A549 (cell line): Measurements from ENCODE around the gene RAD51B.

Experiments used
- CEBPB ChIP-seq, 2 experiments: fragments of >200 bp in 1 of 2; sonication (Bioruptor Twin) in 1 of 2; formaldehyde crosslinking in 1 of 2; IDR thresholded peaks; 2 replicates each; pipeline ENCODE4 v1.6.1; 2012 to 2016
- EHF ChIP-seq: fragments of 250-450 bp; sonication (Bioruptor Pico); IDR thresholded peaks from 2 replicates; pipeline ENCODE4 v1.5.0; 2020; ENCODE audit warnings: mild to moderate bottlenecking
- EP300 ChIP-seq, 2 experiments: fragments of >200 bp; sonication (Bioruptor Twin); formaldehyde crosslinking; IDR thresholded peaks; 2 replicates in 1 of 2; 3 replicates in 1 of 2; pipeline ENCODE4 v1.6.1; 2016 to 2017
- MYC ChIP-seq: IDR thresholded peaks from 2 replicates; pipeline ENCODE4 v1.6.1; 2012; ENCODE audit warnings: mild to moderate bottlenecking, inconsistent platforms, low read length, improper control_type of control experiment, borderline replicate concordance
- NR3C1 ChIP-seq: fragments of >200 bp; sonication (Bioruptor Twin); formaldehyde crosslinking; IDR thresholded peaks from 3 replicates; pipeline ENCODE4 v1.6.1; 2017
- POLR2AphosphoS2 ChIP-seq: conservative IDR thresholded peaks from 2 replicates; pipeline ENCODE4 v1.6.1; 2012; ENCODE audit warnings: low read length, improper control_type of control experiment, inconsistent platforms
- RAD21 ChIP-seq, 2 experiments: fragments of >200 bp in 1 of 2; sonication (Bioruptor Twin) in 1 of 2; formaldehyde crosslinking in 1 of 2; IDR thresholded peaks in 1 of 2; conservative IDR thresholded peaks in 1 of 2; 2 replicates in 1 of 2; 3 replicates in 1 of 2; pipeline ENCODE4 v1.6.1; 2012 to 2018; ENCODE audit warnings: inconsistent platforms in 1 of 2
- RNF2 ChIP-seq: fragments of 200-600 bp; sonication (generic); IDR thresholded peaks from 2 replicates; pipeline ENCODE4 v1.6.1; 2016; ENCODE audit warnings: low read depth, mild to moderate bottlenecking, antibody characterized with exemption, moderate library complexity, borderline replicate concordance
- ZC3H11A ChIP-seq: fragments of 450-650 bp; IDR thresholded peaks from 2 replicates; pipeline ENCODE4 v1.6.1; 2014; ENCODE audit warnings: antibody characterized with exemption, mild to moderate bottlenecking
- TF ChIP-seq, protein P1 (sequence below): fragments of >200 bp; sonication (Bioruptor Twin); formaldehyde crosslinking; IDR thresholded peaks from 3 replicates; pipeline ENCODE4 v1.5.1; 2016
- TF ChIP-seq, protein P2 (sequence below): IDR thresholded peaks from 2 replicates; pipeline ENCODE4 v1.6.1; 2012

DNA sequence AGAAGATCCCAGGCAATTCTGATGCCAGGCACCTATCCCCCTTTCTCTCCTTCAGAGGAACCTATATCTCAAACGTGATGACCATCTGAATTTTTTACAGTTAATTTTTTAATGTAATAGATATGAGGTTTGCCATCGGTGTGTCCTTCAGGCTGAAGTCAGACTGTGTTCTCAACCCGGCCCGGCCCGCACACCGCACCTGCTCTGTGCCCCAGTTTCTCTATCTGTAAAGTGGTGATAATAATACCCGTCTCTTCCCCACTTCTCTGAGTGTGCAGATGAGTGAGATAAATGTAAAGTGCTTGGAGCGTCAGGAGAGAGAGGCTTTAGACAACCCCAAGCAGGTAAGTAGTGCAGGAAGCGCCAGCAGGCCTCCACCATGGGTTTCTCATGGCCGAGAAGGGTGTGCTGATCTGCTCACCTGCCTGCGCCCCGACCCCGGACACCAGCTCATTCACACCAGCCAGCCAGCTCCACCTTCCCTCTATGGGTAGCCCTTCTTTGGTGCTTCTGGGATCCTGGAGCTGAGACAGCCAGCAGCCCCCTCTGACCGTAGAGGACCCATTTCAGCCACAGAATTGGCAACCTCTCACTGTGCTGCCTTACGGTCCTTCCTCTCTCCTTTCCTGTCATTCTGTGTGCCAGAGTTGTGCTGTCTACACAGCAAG is 893.3 kb downstream of the RAD51B start:
- TF ChIP-seq EP300 (IDR thresholded peaks at IDR 0.05), result no peak
- TF ChIP-seq POLR2AphosphoS2, result no peak
- no peak for TF ChIP-seq ZC3H11A
- TF ChIP-seq, protein P1, sequence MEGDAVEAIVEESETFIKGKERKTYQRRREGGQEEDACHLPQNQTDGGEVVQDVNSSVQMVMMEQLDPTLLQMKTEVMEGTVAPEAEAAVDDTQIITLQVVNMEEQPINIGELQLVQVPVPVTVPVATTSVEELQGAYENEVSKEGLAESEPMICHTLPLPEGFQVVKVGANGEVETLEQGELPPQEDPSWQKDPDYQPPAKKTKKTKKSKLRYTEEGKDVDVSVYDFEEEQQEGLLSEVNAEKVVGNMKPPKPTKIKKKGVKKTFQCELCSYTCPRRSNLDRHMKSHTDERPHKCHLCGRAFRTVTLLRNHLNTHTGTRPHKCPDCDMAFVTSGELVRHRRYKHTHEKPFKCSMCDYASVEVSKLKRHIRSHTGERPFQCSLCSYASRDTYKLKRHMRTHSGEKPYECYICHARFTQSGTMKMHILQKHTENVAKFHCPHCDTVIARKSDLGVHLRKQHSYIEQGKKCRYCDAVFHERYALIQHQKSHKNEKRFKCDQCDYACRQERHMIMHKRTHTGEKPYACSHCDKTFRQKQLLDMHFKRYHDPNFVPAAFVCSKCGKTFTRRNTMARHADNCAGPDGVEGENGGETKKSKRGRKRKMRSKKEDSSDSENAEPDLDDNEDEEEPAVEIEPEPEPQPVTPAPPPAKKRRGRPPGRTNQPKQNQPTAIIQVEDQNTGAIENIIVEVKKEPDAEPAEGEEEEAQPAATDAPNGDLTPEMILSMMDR, result no peak
- no peak for TF ChIP-seq CEBPB (IDR thresholded peaks at IDR 0.05)
- TF ChIP-seq RNF2, result no peak
- no peak for TF ChIP-seq RAD21 (conservative IDR thresholded peaks at IDR 0.05 in 1 of 2, IDR thresholded peaks at IDR 0.05 in 1 of 2)
- TF ChIP-seq EHF (CRISPR knock-in tag), result no peak
- TF ChIP-seq MYC, result no peak
- no peak for TF ChIP-seq NR3C1
- TF ChIP-seq, protein P2, sequence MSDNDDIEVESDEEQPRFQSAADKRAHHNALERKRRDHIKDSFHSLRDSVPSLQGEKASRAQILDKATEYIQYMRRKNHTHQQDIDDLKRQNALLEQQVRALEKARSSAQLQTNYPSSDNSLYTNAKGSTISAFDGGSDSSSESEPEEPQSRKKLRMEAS, result no peak
